ENCODE data around the gene YPEL5. TPM values are rescaled to one million over a fixed set of nuclear protein-coding genes. Genes with fewer than 3 reads are reported as not detected.
A peak's percentile ranks its signal among the peaks of the same experiment; 100 is the strongest.

YPEL5 gene
- total RNA-seq, 1 experiment from 2014 or later, result 50.9 TPM

- no peaks in the 10 kb centered on the region for H3K36me3 ChIP-seq (ENCODE audit: control insufficient read depth, insufficient read depth, low read length)
- no peaks in the 10 kb centered on the region for H3K27me3 Mint-ChIP-seq (ENCODE audit: insufficient read depth, unreplicated experiment)
- BruUV-seq (replicated peaks), result no TSS peak
- no peak overlapping the region for H3K4me3 Mint-ChIP-seq (ENCODE audit: unreplicated experiment)
- no peak overlapping the region for H3K27ac Mint-ChIP-seq (ENCODE audit: unreplicated experiment)
- H3K9me3 ChIP-seq, result no peaks in the 10 kb centered on the region
- H3K27me3 ChIP-seq (replicated peaks; ENCODE audit: control insufficient read depth, insufficient read depth, low read length), result no peaks in the 10 kb centered on the region
- DNase-seq, result no peak
- TF ChIP-seq CTCF (IDR thresholded peaks at IDR 0.05; ENCODE audit: insufficient read depth in 1 of 2, low read depth in 1 of 2, low read length in 1 of 2, severe bottlenecking in 1 of 2, unreplicated experiment in 1 of 2), result no peak
- H3K4me3 ChIP-seq (ENCODE audit: low read depth, low read length), result no peak overlapping the region
- H3K4me1 Mint-ChIP-seq (ENCODE audit: low read depth, unreplicated experiment), result peaks cover 9% of the 10 kb centered on the region
- no peaks in the 10 kb centered on the region for H3K36me3 Mint-ChIP-seq (ENCODE audit: insufficient read depth, unreplicated experiment)
- ChIA-PET CTCF (interaction anchor here (0.5 to 3.1 kb wide), 41 partner anchors 8 to 1169 kb away, joined by 3 to 209 read pairs (median 4); partner anchors contain the start of genes LBH, LCLAT1 and YPEL5), POLR2A (interaction anchor here (1.1 to 1.6 kb wide), 2 partner anchors 52 to 67 kb away, joined by 3 to 6 read pairs; no protein-coding TSS in a partner anchor)
- peaks cover 3% of the 10 kb centered on the region; the same call in 1 of the 2 replicates for H3K4me1 ChIP-seq
- intact Hi-C loops (cut with micrococcal nuclease; ENCODE audit: unreplicated experiment), result loop anchor here (1.0 to 10.0 kb wide), 8 partner anchors 43 to 1168 kb away; partner anchors contain the start of gene LCLAT1
- no peaks in the 10 kb centered on the region for H3K9me3 Mint-ChIP-seq (ENCODE audit: unreplicated experiment)
Observed at GRCh38 chr2:30165617-30166016, 18.8 kb downstream of the YPEL5 start.

GRCh38 chr2:30172627-30173026 is 25.8 kb downstream of the YPEL5 start:
- H3K27me3 ChIP-seq (replicated peaks; ENCODE audit: control insufficient read depth, insufficient read depth, low read length), result no peaks in the 10 kb centered on the region
- H3K36me3 Mint-ChIP-seq (ENCODE audit: insufficient read depth, unreplicated experiment), result no peaks in the 10 kb centered on the region
- no peaks in the 10 kb centered on the region for H3K9me3 ChIP-seq
- H3K4me1 ChIP-seq, result no peaks in the 10 kb centered on the region
- peak in 1 of 2 experiments; percentile 1 for TF ChIP-seq CTCF (IDR thresholded peaks at IDR 0.05; ENCODE audit: insufficient read depth in 1 of 2, low read depth in 1 of 2, low read length in 1 of 2, severe bottlenecking in 1 of 2, unreplicated experiment in 1 of 2)
- no peak overlapping the region for H3K4me3 ChIP-seq (ENCODE audit: low read depth, low read length)
- H3K36me3 ChIP-seq (ENCODE audit: control insufficient read depth, insufficient read depth, low read length), result no peaks in the 10 kb centered on the region
- no peaks in the 10 kb centered on the region for H3K4me1 Mint-ChIP-seq (ENCODE audit: low read depth, unreplicated experiment)
- BruUV-seq (replicated peaks), result no TSS peak
- ChIA-PET POLR2A (no interaction called here), CTCF (no interaction called here)
- intact Hi-C loops (cut with micrococcal nuclease; ENCODE audit: unreplicated experiment), result no loop called here
- no peaks in the 10 kb centered on the region for H3K9me3 Mint-ChIP-seq (ENCODE audit: unreplicated experiment)
- DNase-seq, result no peak
- no peaks in the 10 kb centered on the region for H3K27me3 Mint-ChIP-seq (ENCODE audit: insufficient read depth, unreplicated experiment)
- no peak overlapping the region for H3K4me3 Mint-ChIP-seq (ENCODE audit: unreplicated experiment)
- H3K27ac Mint-ChIP-seq (ENCODE audit: unreplicated experiment), result no peak overlapping the region

DNA sequence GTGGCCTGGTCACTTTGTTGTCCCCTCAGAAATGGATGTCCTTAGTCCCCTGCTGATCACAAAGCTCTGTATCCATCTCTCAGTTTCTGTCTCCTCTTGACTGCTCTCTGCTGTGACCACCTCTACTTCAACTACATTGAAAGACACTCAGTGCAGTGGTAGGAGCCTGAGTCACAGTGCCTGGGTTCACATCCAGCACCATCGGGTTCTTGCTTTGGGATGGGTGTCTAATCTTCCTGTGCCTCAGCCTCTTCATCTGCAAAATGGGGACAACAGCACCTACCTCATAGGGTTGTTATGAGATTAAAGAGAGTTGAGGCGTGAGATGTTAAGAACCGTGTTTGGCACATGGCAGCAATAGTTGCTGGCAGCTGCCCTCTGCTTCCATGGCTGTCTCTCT is 30.6 kb downstream of the YPEL5 start:
- intact Hi-C loops (cut with micrococcal nuclease; ENCODE audit: unreplicated experiment), result no loop called here
- no peaks in the 10 kb centered on the region for H3K4me1 Mint-ChIP-seq (ENCODE audit: low read depth, unreplicated experiment)
- H3K4me1 ChIP-seq, result no peaks in the 10 kb centered on the region
- no TSS peak for BruUV-seq (replicated peaks)
- TF ChIP-seq CTCF (IDR thresholded peaks at IDR 0.05; ENCODE audit: insufficient read depth in 1 of 2, low read depth in 1 of 2, low read length in 1 of 2, severe bottlenecking in 1 of 2, unreplicated experiment in 1 of 2), result no peak
- H3K27me3 ChIP-seq (replicated peaks; ENCODE audit: control insufficient read depth, insufficient read depth, low read length), result no peaks in the 10 kb centered on the region
- no peaks in the 10 kb centered on the region for H3K36me3 ChIP-seq (ENCODE audit: control insufficient read depth, insufficient read depth, low read length)
- CTCF ChIA-PET, result interaction anchor here (1.1 kb wide), 1 partner anchor 534 kb away, joined by 4 read pairs; no protein-coding TSS in a partner anchor
- no peaks in the 10 kb centered on the region for H3K36me3 Mint-ChIP-seq (ENCODE audit: insufficient read depth, unreplicated experiment)
- no peak overlapping the region for H3K4me3 ChIP-seq (ENCODE audit: low read depth, low read length)
- no peaks in the 10 kb centered on the region for H3K27me3 Mint-ChIP-seq (ENCODE audit: insufficient read depth, unreplicated experiment)
- no peaks in the 10 kb centered on the region for H3K9me3 Mint-ChIP-seq (ENCODE audit: unreplicated experiment)
- POLR2A ChIA-PET, result no interaction called here
- H3K9me3 ChIP-seq, result no peaks in the 10 kb centered on the region
- H3K27ac Mint-ChIP-seq (ENCODE audit: unreplicated experiment), result no peak overlapping the region
- no peak for DNase-seq
- H3K4me3 Mint-ChIP-seq (ENCODE audit: unreplicated experiment), result no peak overlapping the region

Data from Caco-2 (cell line).